HG03558 (cell line): ENCODE results near the gene POLG2.
"Not testable (repeated sequence)": the region's sequence is repeated elsewhere in the genome, so short reads cannot be mapped to it uniquely, and the experiment has no call there.

Source experiments
- ATAC-seq: cut with Tn5 transposase; IDR thresholded peaks from one replicate; pipeline ENCODE4 v1.9.1; 2021; ENCODE audit warnings: moderate number of reproducible peaks; ENCODE audit not compliant: unreplicated experiment; ENCODE audit errors: extremely low read depth

The POLG2 gene

DNA sequence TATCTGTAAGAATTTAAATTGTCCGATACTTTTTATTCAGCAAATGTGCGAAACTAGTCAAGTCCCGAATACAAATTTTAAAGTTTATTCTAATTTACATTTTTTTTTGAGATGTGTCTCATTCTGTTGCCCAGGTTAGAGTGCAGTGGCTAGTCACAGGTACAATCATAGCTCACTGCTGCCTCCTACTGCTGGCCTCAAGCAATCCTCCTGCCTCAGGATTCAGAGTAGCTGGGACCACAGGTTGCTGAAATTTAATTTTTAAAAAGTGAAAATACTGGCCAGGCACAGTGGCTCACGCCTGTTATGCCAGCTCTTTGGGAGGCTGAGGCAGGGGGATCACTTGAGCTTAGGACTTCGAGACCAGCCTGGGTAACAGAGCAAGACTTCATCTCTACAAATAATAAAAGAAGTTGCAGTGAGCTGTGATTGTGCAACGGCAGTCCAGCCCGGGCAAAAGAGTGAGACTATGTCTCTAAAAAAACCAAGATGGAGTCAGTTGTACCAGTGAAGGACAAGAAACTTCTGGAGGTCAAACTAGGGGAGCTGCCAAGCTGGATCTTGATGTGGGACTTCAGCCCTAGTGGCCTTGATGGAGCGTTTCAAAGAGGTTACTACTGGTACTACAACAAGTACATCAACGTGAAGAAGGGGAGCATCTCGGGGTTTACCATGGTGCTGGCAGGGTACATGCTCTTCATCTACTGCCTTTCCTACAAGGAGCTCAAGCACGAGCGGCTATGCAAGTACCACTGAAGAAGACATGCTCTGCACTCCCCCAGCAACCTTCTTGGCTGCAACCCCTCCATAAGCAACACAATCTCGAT, 5.6 kb downstream of the POLG2 start:
- ATAC-seq = no peak

DNA sequence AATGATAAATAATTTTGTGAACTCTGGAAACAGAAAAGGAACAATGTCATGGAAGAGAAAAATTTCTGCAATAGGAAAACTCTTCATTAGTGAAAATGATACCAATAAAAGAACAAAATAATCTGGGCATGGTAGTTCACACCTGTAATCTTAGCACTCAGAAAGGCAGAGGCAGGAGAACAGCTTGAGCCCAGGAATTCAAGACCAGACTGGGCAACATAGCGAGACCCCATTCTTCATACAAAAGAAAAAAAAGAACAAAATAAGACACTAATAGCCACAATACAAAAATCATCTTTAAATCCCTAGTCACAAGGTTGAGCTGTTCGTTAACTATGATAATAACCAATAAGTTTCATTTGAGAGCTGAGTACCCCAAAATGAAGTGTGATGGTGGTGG, 8.6 kb downstream of the POLG2 start:
- ATAC-seq = no peak

DNA sequence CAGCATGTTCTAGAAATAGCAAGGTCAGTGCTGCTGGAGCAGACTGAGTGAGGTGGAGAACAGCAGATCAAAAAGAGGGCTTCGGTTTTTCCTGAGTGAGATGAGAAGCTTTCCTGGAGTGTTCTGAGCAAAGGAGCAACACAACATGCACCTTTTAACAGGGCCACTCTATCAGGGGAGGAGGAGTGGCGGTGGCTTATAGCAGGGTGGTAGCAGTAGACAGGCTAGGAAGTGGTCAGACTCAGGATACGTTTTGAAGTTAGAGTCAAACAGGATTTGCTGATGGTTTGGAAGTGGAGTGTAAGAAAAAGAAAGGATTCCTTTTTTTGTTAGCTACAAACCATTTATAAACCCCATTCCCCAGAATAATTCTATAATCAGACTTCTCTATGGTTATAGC, 12.5 kb downstream of the POLG2 start:
- no peak for ATAC-seq

DNA sequence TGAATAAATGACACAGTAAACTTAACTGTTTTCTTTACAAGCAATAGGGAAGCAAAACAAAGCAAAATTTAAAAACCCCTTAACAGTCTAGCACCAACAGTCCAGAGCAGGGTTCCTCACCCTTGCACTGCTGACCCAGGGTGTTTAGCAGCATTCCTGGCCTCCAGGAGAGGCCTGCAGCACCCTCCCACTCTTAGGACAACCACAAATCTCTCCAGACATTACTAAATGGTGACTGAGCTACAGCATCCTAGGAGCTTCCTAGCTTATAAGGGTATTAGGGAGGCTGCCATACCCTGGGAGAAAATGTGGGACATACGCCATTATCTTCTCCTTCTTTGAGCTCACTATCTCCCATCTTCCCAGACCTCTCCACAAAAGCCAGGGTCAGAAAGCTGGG, 15.9 kb downstream of the POLG2 start:
- no peak for ATAC-seq

DNA sequence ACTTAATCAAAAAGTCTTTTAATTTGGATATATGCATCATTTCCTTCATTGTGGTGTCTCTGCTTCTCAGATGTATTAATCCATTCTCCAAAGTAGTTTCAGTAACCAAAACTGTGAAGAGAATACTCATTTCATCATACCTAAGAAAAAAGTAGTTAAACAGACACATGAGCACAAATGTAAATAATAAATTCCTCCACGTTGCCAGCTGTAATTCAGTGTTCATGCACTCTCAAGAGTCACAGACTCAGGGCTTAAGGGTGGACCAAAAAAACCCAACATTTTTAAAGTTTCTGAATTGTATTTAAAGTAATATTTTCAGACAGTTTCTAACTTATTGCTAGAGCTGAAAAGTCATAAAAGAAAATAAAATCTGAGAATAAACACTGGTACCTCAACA, 19.0 kb downstream of the POLG2 start:
- no peak for ATAC-seq

- ATAC-seq = no peak
These were observed 24.3 kb downstream of the POLG2 start for GRCh38 chr17:64472564-64472963.

GRCh38 chr17:64471440-64471839, 25.4 kb downstream of the POLG2 start:
- no peak for ATAC-seq

- no peak for ATAC-seq
These were observed 26.2 kb downstream of the POLG2 start for GRCh38 chr17:64470625-64471024.

DNA sequence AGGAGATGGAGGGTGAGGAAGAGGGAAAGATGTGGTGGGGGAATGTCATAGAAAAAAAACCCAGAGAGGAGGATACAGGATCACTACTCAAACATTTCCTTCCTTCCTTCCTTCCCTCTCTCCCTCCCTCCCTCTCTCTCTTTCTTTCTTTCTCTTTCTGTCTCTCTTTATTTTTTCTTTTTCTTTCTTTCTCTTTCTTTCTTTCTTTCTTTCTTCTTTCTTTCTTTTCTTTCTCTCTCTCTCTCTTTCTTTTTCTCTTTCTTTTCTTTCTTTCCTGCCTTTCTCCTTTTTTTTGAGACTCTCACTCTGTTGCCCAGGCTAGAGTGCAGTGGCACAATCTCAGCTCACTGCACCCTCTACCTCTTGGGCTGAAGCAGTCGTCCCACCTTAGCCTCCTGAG, 30.0 kb downstream of the POLG2 start:
- ATAC-seq = not testable (repeated sequence)

DNA sequence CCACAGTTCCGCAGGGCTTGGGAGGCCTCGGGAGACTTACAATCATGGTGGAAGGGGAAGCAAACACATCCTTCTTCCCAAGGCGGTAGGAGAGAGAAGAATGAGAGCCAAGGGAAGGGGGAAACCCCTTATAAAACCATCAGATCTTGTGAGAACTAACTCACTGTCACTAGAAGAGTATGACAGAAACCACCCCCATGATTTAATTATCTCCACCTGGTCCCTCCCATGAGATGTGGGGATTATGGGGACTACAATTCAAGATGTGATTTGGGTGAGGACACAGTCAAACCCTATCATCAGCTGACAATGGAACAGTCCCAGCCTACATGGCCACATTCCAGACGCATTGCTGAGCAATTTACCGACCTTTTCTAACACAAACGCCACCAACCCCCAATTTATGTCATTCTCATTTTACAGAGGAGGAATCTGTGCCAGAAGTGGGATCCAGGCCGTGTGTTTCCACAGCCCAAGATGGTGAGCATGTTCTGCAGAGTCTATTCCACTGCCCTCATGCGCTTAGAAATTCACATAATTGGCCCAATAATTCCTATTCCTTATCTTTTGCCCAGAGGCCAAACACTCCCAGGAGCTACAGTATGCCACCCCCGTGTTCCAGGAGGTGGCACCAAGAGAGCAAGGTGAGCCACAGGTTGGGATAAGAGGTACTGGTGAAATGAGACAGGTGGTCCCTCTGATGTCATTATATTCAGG, 30.7 kb downstream of the POLG2 start:
- ATAC-seq = no peak

GRCh38 chr17:64461788-64462187, 35.1 kb downstream of the POLG2 start:
- ATAC-seq = no peak

DNA sequence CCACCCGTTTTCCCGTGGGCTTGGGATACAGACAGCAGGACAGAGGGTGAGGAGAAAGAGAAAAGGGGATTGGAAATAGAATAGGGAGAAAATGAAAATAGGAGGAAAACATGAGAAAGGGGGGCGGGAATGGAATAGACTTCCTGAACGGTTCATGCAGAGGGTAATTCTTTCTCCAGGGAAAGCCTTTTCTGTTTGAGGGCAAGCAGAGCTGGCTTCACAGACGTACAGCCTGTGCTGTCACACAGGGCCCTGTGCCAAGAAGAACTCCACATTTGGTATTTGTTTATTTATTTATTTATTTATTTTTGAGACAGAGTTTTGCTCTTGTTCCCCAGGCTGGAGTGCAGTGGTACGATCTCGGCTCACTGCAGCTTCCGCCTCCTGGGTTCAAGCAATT, 35.9 kb downstream of the POLG2 start:
- ATAC-seq = no peak

DNA sequence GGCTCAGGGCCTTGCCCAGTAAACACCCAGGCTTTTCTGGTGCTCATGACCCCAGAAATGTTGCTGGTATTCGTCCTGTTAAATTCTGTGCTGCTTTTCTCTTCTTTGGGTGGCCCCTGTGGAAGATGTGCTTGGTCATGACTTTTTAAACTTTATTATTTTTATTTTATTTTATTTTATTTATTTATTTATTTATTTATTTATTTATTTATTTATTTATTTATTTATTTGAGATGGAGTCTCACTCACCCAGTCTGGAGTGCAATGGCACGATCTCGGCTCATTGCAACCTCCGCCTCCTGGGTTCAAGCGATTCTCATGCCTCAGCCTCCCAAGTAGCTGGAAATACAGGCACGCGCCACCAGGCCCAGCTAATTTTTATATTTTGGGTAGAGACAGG, 37.0 kb downstream of the POLG2 start:
- ATAC-seq = not testable (repeated sequence)

DNA sequence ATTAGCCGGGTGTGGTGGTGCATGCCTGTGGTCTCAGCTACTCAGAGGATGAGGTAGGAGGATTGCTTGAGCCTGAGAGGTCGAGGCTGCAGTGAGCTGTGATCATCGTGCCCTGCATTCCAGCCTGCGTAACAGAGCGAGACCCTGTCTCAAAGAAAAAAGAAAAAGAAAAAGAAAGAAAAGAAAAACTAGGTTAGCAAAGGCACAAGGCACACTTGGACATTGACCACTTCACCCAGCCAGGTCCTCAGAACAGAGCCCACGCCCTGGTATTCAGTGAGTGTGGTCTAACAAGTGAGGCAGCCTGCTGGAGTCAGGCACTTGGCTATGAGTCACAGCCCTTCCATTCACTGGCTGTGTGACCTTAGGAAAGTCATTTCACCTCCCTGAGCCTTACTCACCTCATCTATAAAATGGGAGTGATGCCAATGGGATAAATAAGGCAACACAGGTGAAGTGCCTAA, 37.5 kb downstream of the POLG2 start:
- no peak for ATAC-seq

GRCh38 chr17:64458756-64459155, 38.1 kb downstream of the POLG2 start:
- no peak for ATAC-seq

DNA sequence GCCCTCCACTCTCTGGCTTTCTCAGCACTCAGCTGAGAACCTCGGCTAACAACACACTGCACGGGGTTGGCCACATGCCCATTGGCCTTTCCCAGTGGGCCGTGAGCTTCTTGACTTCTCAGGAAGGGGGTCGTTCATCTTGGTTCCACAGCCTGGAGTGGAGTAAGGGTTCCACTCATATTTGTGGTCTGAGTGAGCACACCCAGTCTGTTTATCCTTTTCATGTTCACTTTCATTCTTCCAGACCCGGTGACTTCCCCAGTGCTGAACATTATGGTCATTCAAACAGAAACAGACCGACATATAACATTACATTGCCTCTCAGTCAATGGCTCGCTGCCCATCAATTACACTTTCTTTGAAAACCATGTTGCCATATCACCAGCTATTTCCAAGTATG, 39.7 kb downstream of the POLG2 start:
- ATAC-seq = no peak

- no peak for ATAC-seq
These were observed 40.6 kb downstream of the POLG2 start for GRCh38 chr17:64455993-64456885.

DNA sequence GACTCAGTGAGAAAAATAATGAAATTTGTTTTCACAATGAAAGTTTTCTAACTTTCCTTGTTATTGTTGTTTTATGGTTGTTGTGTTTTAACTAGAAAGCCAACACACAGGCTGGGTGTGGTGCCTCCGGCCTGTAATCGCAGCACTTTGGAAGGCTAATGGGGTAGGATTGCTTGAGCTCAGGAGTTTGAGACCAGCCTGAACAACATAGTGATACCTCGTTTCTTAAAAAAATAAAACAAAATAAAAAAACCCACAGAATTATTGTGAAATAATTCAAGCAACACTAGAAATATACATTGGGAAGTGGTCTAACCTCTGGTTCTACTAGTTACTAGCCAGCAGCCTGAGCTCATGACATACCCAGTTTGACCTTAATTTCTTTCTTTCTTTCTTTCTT, 47.3 kb downstream of the POLG2 start:
- ATAC-seq = no peak

GRCh38 chr17:64448665-64449512, 48.0 kb downstream of the POLG2 start, which contains the start of gene MILR1:
Gene MILR1 (plus strand): TSS chr17:64449115. CDS start chr17:64449169, 54 bp downstream.
- ATAC-seq = no peak

GRCh38 chr17:64447526-64447925, 49.3 kb downstream of the POLG2 start:
- ATAC-seq = no peak
